Stomach (tissue), 4 donors: ENCODE measurements around the gene LPAR1.

Experiments
- CTCF ChIP-seq, 7 experiments: fragments of 450-650 bp in 4 of 7; fragments of 200-600 bp in 3 of 7; sonication (generic) in 3 of 7; IDR thresholded peaks; one replicate each; pipeline ENCODE4 v1.5.1; 2016 to 2019; ENCODE audit warnings: antibody characterized with exemption in 7 of 7, control low read depth in 2 of 7, mild to moderate bottlenecking in 1 of 7
- EP300 ChIP-seq: sonication (generic); formaldehyde crosslinking; IDR thresholded peaks from one replicate; pipeline ENCODE4 v1.6.1; 2017; ENCODE audit warnings: antibody characterized with exemption
- POLR2A ChIP-seq, 4 donors: fragments of 450-650 bp; IDR thresholded peaks; one replicate each; pipeline ENCODE4 v1.6.1; 2016; ENCODE audit warnings: antibody characterized with exemption in 4 of 4, control low read depth in 2 of 4, mild to moderate bottlenecking in 1 of 4, moderate library complexity in 1 of 4

GRCh38 chr9:110828264-110828663 lies 210.0 kb downstream of the LPAR1 start:
- TF ChIP-seq POLR2A (IDR thresholded peaks at IDR 0.05), result no peak
- no peak for TF ChIP-seq CTCF (IDR thresholded peaks at IDR 0.05)
- no peak for TF ChIP-seq EP300
